HG03108 (cell line): Measurements from ENCODE around the gene XRCC5.

Source experiments
- ATAC-seq: cut with Tn5 transposase; IDR thresholded peaks from one replicate; pipeline ENCODE4 v1.9.1; 2021; ENCODE audit warnings: moderate library complexity; ENCODE audit not compliant: unreplicated experiment

Gene XRCC5

GRCh38 chr2:216083464-216084281, 25.5 kb upstream of the XRCC5 start:
- no peak for ATAC-seq

GRCh38 chr2:216084547-216084946, 24.6 kb upstream of the XRCC5 start:
- ATAC-seq, result no peak

GRCh38 chr2:216086207-216086893, 22.8 kb upstream of the XRCC5 start:
- no peak for ATAC-seq

- no peak for ATAC-seq
These were observed 18.8 kb upstream of the XRCC5 start for GRCh38 chr2:216090369-216090786.

- ATAC-seq, result no peak
These were observed 16.5 kb upstream of the XRCC5 start for GRCh38 chr2:216092646-216093045.

- no peak for ATAC-seq
These were observed 14.4 kb upstream of the XRCC5 start for GRCh38 chr2:216094701-216095100.

- ATAC-seq, result no peak
These were observed 10.5 kb upstream of the XRCC5 start for GRCh38 chr2:216098421-216099334.

GRCh38 chr2:216101109-216101508, 8.0 kb upstream of the XRCC5 start:
- no peak for ATAC-seq

- ATAC-seq, result no peak
These were observed 5.9 kb upstream of the XRCC5 start for GRCh38 chr2:216103213-216103612.

- ATAC-seq, result no peak
These were observed 4.5 kb upstream of the XRCC5 start for GRCh38 chr2:216104691-216105090.

- no peak for ATAC-seq
These were observed 1.8 kb upstream of the XRCC5 start for GRCh38 chr2:216107320-216107719.

GRCh38 chr2:216107760-216108159, 1.4 kb upstream of the XRCC5 start:
- no peak for ATAC-seq

GRCh38 chr2:216108310-216108966, 710 bp upstream of the XRCC5 start:
- ATAC-seq, result no peak

GRCh38 chr2:216109962-216110614, 940 bp downstream of the XRCC5 start:
- no peak for ATAC-seq

GRCh38 chr2:216110620-216111019, 1.5 kb downstream of the XRCC5 start:
- ATAC-seq, result no peak

GRCh38 chr2:216111122-216111521, 2.0 kb downstream of the XRCC5 start:
- ATAC-seq, result no peak

GRCh38 chr2:216112926-216113325, 3.8 kb downstream of the XRCC5 start:
- ATAC-seq, result no peak

GRCh38 chr2:216113572-216113971, 4.4 kb downstream of the XRCC5 start:
- ATAC-seq, result peak; percentile 73

GRCh38 chr2:216114382-216114713, 5.2 kb downstream of the XRCC5 start:
- ATAC-seq, result no peak
